Vagina (tissue), 2 donors: Measurements from ENCODE around the gene OR52R1. TPM values are rescaled to one million over a fixed set of nuclear protein-coding genes. Genes with fewer than 3 reads are reported as not detected.

Experiments
- DNase-seq, 2 donors: peaks; one replicate each; pipeline ENCODE4 v3.0.0-alpha.2; 2017; ENCODE audit errors: extremely low spot score in 2 of 2
- H3K27ac ChIP-seq: fragments of 200-600 bp; sonication (generic); one replicate; pipeline ENCODE4 v1.5.1; 2019
- H3K27me3 ChIP-seq: fragments of 200-600 bp; sonication (generic); one replicate; pipeline ENCODE4 v1.5.1; 2019
- H3K36me3 ChIP-seq, 2 donors: fragments of 200-600 bp; sonication (generic); one replicate each; pipeline ENCODE4 v1.5.1; 2017 to 2019
- H3K4me1 ChIP-seq: fragments of 200-600 bp; sonication (generic); one replicate; pipeline ENCODE4 v1.5.1; 2019
- H3K4me3 ChIP-seq, 2 donors: fragments of 200-600 bp; sonication (generic); 1 replicate in 1 of 2; 2 replicates in 1 of 2; pipeline ENCODE4 v1.5.1; 2016 to 2019
- H3K9me3 ChIP-seq: fragments of 200-600 bp; sonication (generic); one replicate; pipeline ENCODE4 v1.5.1; 2019
- CTCF ChIP-seq, 3 experiments: fragments of 450-650 bp in 2 of 3; fragments of 200-600 bp in 1 of 3; sonication (generic) in 1 of 3; IDR thresholded peaks; one replicate each; pipeline ENCODE4 v1.5.1; 2017 to 2019; ENCODE audit warnings: antibody characterized with exemption in 3 of 3, mild to moderate bottlenecking in 2 of 3, moderate library complexity in 2 of 3
- POLR2A ChIP-seq, 2 donors: fragments of 450-650 bp; IDR thresholded peaks; one replicate each; pipeline ENCODE4 v1.6.1; 2017; ENCODE audit warnings: antibody characterized with exemption in 2 of 2, mild to moderate bottlenecking in 2 of 2, moderate library complexity in 2 of 2
- POLR2AphosphoS5 ChIP-seq, 2 donors: sonication (generic); formaldehyde crosslinking; IDR thresholded peaks; one replicate each; pipeline ENCODE4 v1.9.0; 2017; ENCODE audit warnings: antibody characterized with exemption in 2 of 2, mild to moderate bottlenecking in 2 of 2, low read depth in 1 of 2; ENCODE audit not compliant: insufficient read depth in 1 of 2
- intact Hi-C: fragments of 100-400 bp; cut with DNase I; formaldehyde crosslinking; loops from one replicate; pipeline ENCODE4 v1.15.1; 2023
- small RNA-seq: library from RNA; depleted of rRNA; stranded (forward); fragments of <200 nt; gene quantifications from one replicate; pipeline ENCODE3, GENCODE V24; 2016
- total RNA-seq: library from RNA; depleted of rRNA; stranded (reverse); fragments of >200 nt; gene quantifications from one replicate; pipeline ENCODE4 v1.2.3, GENCODE V29; 2016

The OR52R1 gene
- total RNA-seq, 1 donor from 2014 or later: not detected

GRCh38 chr11:4769838-4770237 is 34.3 kb downstream of the OR52R1 start, which contains the start of gene OR51F1:
TSS of gene OR51F1 (minus strand) at chr11:4769938. CDS start at chr11:4769938, 0 bp downstream.
- intact Hi-C loops: no loop called here
- Histone ChIP-seq H3K27me3 (no peaks in the 10 kb centered on the region), H3K36me3 (no peaks in the 10 kb centered on the region), H3K4me3 (no peak within 1 kb of the TSS), H3K27ac (no peak within 1 kb of the TSS), H3K9me3 (no peaks in the 10 kb centered on the region), H3K4me1 (no peaks in the 10 kb centered on the region)
- TF ChIP-seq POLR2A (IDR thresholded peaks at IDR 0.05) (no peak), POLR2AphosphoS5 (IDR thresholded peaks at IDR 0.05; ENCODE audit: insufficient read depth in 1 of 2, low read depth in 1 of 2) (no peak), CTCF (IDR thresholded peaks at IDR 0.05) (no peak)
- no peak for DNase-seq

- TF ChIP-seq POLR2AphosphoS5 (IDR thresholded peaks at IDR 0.05; ENCODE audit: insufficient read depth in 1 of 2, low read depth in 1 of 2) (no peak), CTCF (IDR thresholded peaks at IDR 0.05) (no peak), POLR2A (IDR thresholded peaks at IDR 0.05) (no peak)
- H3K27me3 ChIP-seq: no peaks in the 10 kb centered on the region
- no peak overlapping the region for H3K4me3 ChIP-seq
- no peak overlapping the region for H3K27ac ChIP-seq
- no peaks in the 10 kb centered on the region for H3K4me1 ChIP-seq
- H3K36me3 ChIP-seq: no peaks in the 10 kb centered on the region
- no peaks in the 10 kb centered on the region for H3K9me3 ChIP-seq
- DNase-seq: no peak
- intact Hi-C loops: no loop called here
These were observed 36.1 kb downstream of the OR52R1 start for GRCh38 chr11:4768094-4768493.

- TF ChIP-seq POLR2AphosphoS5 (IDR thresholded peaks at IDR 0.05; ENCODE audit: insufficient read depth in 1 of 2, low read depth in 1 of 2) (no peak), CTCF (IDR thresholded peaks at IDR 0.05) (no peak), POLR2A (IDR thresholded peaks at IDR 0.05) (no peak)
- Histone ChIP-seq H3K4me3 (no peak overlapping the region), H3K27ac (no peak overlapping the region), H3K9me3 (no peaks in the 10 kb centered on the region), H3K4me1 (no peaks in the 10 kb centered on the region), H3K27me3 (no peaks in the 10 kb centered on the region), H3K36me3 (no peaks in the 10 kb centered on the region)
- no peak for DNase-seq
- intact Hi-C loops: no loop called here
These were observed 37.6 kb downstream of the OR52R1 start for GRCh38 chr11:4766420-4767043.

GRCh38 chr11:4763096-4763495 is 41.1 kb downstream of the OR52R1 start:
- Histone ChIP-seq H3K27me3 (no peaks in the 10 kb centered on the region), H3K4me3 (no peak overlapping the region), H3K27ac (no peak overlapping the region), H3K9me3 (no peaks in the 10 kb centered on the region), H3K36me3 (no peaks in the 10 kb centered on the region), H3K4me1 (no peaks in the 10 kb centered on the region)
- no peak for TF ChIP-seq CTCF (IDR thresholded peaks at IDR 0.05)
- TF ChIP-seq POLR2AphosphoS5 (IDR thresholded peaks at IDR 0.05; ENCODE audit: insufficient read depth in 1 of 2, low read depth in 1 of 2): no peak
- no peak for TF ChIP-seq POLR2A (IDR thresholded peaks at IDR 0.05)
- no peak for DNase-seq
- intact Hi-C loops: no loop called here

Small RNAs within 50 kb of the gene (small RNA-seq; reads per million reads assigned to genes)
- not detected for gene RF00091

Other genes starting within 250 kb of the OR52R1 start
- not detected for gene OR52I2, start 222.6 kb downstream of the OR52R1 start, total RNA-seq
- gene OR52I1, start 210.3 kb downstream of the OR52R1 start, total RNA-seq: not detected
- 9.6 TPM for gene TRIM68, start 196.1 kb downstream of the OR52R1 start, total RNA-seq
- not detected for gene OR51D1, start 166.9 kb downstream of the OR52R1 start, total RNA-seq
- 0.25 TPM for gene OR51E1, start 160.4 kb downstream of the OR52R1 start, total RNA-seq
- gene OR51E2, start 106.5 kb downstream of the OR52R1 start, total RNA-seq: 0.98 TPM
- gene MMP26, start 99.6 kb downstream of the OR52R1 start, total RNA-seq: not detected
- gene OR51F1, start 34.4 kb downstream of the OR52R1 start, total RNA-seq: not detected
- not detected for gene OR51F2, start 16.9 kb upstream of the OR52R1 start, total RNA-seq
- gene OR51S1, start 44.8 kb upstream of the OR52R1 start, total RNA-seq: not detected
- gene OR51T1, start 77.5 kb upstream of the OR52R1 start, total RNA-seq: not detected
- not detected for gene OR51A7, start 99.4 kb upstream of the OR52R1 start, total RNA-seq
- not detected for gene OR51G2, start 115.0 kb upstream of the OR52R1 start, total RNA-seq
- not detected for gene OR51G1, start 120.0 kb upstream of the OR52R1 start, total RNA-seq
- not detected for gene OR51A4, start 143.2 kb upstream of the OR52R1 start, total RNA-seq
- gene OR51A2, start 151.3 kb upstream of the OR52R1 start, total RNA-seq: not detected
- gene OR51L1, start 190.5 kb upstream of the OR52R1 start, total RNA-seq: not detected
- gene OR52J3, start 242.1 kb upstream of the OR52R1 start, total RNA-seq: not detected